Astrocyte of the spinal cord (primary cell): ENCODE results near the gene DRD5.
"Not testable (repeated sequence)": the region's sequence is repeated elsewhere in the genome, so short reads cannot be mapped to it uniquely, and the experiment has no call there.

Experiments
- DNase-seq: peaks from one replicate; pipeline ENCODE4 v3.0.0; 2011; ENCODE audit warnings: low read depth, low spot score
- H3K4me3 ChIP-seq: 2 replicates; pipeline ENCODE4 v1.5.1; 2011; ENCODE audit warnings: low read depth, mild to moderate bottlenecking, low read length, moderate library complexity
- in situ Hi-C: cut with HindIII; loops from 2 replicates; pipeline ENCODE4 v1.10.0; 2017; ENCODE audit warnings: low sequenced_read_pairs
- TF ChIP-seq, protein P1 (sequence below): IDR thresholded peaks from 2 replicates; pipeline ENCODE4 v1.5.1; 2012; ENCODE audit warnings: low read depth, mild to moderate bottlenecking, low read length, inconsistent platforms

DRD5 gene

GRCh38 chr4:9781343-9782135 lies at the start of gene DRD5:
Gene DRD5, plus strand, starts transcription at chr4:9781634. Its CDS starts 396 bp downstream, at chr4:9782030.
- no peak for DNase-seq
- in situ Hi-C loops = no loop called here
- TF ChIP-seq, protein P1, sequence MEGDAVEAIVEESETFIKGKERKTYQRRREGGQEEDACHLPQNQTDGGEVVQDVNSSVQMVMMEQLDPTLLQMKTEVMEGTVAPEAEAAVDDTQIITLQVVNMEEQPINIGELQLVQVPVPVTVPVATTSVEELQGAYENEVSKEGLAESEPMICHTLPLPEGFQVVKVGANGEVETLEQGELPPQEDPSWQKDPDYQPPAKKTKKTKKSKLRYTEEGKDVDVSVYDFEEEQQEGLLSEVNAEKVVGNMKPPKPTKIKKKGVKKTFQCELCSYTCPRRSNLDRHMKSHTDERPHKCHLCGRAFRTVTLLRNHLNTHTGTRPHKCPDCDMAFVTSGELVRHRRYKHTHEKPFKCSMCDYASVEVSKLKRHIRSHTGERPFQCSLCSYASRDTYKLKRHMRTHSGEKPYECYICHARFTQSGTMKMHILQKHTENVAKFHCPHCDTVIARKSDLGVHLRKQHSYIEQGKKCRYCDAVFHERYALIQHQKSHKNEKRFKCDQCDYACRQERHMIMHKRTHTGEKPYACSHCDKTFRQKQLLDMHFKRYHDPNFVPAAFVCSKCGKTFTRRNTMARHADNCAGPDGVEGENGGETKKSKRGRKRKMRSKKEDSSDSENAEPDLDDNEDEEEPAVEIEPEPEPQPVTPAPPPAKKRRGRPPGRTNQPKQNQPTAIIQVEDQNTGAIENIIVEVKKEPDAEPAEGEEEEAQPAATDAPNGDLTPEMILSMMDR = no peak
- H3K4me3 ChIP-seq = no peak within 1 kb of the TSS

DNA sequence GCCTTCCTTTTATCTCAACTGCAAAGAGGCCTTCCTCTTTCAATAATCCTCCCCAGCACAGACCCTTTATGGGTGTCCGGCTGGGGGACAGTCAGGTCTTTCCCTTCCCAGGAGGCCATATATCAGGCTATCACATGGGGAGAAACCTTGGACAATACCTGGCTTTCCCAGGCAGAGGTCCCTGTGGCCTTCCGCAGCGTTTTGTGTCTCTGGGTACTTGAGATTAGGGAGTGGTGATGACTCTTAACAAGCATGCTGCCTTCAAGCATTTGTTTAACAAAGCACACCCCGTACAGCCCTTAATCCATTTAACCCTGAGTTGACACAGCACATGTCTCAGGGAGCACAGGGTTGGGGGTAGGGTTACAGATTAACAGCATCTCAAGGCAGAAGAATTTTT lies 49.2 kb upstream of the DRD5 start:
- in situ Hi-C loops = not testable (repeated sequence)

GRCh38 chr4:9735515-9735914 lies 45.9 kb upstream of the DRD5 start:
- DNase-seq = no peak
- TF ChIP-seq, protein P1 = no peak
- in situ Hi-C loops = no loop called here
- H3K4me3 ChIP-seq = no peak overlapping the region

More for the DNA sequence above, 49.2 kb upstream of the DRD5 start:
- not testable (repeated sequence) for DNase-seq, H3K4me3 ChIP-seq

DNA sequence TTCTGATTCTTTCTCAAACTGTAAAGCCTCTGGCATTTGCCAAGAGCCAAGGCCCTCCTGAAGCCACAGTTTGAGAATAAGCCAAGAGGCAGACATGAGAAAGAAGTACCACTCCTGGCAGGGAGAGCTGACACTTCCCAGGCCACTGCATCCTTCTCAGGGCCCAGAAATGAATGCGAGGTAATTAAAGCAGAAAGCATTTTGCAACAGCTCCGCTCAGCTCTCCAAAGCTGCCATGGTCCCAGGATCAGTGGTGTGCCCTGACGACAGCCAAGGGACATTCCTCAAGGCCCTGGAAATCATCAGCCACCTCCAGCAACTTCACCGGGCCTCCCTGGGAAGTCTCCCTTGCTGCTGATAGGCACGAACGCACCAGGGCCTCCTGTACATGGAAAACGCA lies 44.2 kb upstream of the DRD5 start:
- DNase-seq, H3K4me3 ChIP-seq, in situ Hi-C loops: not testable (repeated sequence)

DNA sequence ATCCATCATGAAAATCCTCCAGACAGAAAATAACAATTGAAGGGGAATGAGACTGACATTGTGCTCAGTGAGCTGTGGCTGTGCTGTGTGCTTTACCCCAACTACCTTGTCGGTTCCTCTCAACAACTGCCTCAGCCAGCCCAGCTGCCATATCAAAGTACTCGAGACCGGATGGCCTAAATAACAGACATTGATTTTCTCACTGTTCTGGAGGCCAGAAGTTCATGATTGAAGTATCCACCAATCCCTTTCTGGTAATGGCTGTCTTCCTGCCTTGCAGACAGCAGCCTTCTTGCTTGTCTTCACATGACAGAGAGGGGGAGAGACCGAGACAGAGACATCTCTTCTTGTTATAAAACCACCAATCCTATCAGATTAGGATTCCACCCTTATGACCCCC lies 37.6 kb upstream of the DRD5 start:
- H3K4me3 ChIP-seq, in situ Hi-C loops, DNase-seq: not testable (repeated sequence)

DNA sequence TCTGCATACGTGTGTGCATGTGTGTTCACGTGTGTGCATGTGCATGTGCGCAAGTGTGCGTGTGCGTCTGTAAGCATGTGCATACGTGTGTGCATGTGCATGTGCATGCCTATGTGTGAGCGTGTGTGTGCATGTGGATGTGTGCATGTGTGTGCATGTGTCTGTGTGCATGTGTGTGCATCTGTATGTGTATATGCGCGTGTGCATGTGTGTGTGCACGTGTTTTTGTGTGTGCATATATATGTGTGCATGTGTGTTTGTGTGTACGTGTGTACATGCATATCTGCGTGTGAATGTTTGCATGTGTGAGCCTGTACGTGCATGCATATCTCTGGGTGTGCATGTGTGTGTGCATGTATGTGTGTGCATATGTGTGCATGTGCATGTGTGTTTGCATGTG lies 35.7 kb upstream of the DRD5 start:
- no peak overlapping the region for H3K4me3 ChIP-seq
- DNase-seq = no peak
- in situ Hi-C loops = no loop called here
- TF ChIP-seq, protein P1 = no peak

DNA sequence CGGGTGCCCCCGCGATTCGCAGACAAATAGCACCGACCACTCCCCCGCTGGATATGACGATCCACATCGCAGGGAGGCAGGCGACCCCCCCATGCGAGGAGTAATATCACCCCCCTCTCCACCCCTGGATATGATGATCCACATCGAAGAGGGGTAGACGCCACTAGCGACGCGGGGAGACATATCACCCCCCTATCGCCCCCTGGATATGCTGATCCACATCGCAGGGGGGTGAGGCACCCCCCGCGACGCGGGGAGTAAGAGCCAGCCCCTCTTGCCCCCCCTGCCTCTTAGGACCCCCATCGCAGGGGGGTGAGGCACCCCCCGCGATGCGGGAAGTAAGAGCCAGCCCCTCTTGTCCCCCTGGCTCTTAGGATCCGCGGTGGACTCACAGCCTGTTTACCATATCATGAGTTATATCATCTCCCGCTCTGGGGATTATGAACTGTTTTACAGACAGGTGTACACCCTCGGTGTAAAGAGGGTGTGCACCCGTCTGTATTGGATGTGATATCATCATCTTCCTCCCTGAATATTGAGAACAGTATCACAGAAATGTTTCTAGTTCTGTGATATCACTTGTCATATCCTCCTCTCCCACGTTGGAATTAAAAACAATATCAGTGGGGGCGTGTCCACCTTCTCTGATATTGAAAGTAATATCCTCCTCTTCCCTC lies 22.7 kb upstream of the DRD5 start:
- TF ChIP-seq, protein P1 = no peak
- no peak overlapping the region for H3K4me3 ChIP-seq
- in situ Hi-C loops = no loop called here
- DNase-seq = no peak

DNA sequence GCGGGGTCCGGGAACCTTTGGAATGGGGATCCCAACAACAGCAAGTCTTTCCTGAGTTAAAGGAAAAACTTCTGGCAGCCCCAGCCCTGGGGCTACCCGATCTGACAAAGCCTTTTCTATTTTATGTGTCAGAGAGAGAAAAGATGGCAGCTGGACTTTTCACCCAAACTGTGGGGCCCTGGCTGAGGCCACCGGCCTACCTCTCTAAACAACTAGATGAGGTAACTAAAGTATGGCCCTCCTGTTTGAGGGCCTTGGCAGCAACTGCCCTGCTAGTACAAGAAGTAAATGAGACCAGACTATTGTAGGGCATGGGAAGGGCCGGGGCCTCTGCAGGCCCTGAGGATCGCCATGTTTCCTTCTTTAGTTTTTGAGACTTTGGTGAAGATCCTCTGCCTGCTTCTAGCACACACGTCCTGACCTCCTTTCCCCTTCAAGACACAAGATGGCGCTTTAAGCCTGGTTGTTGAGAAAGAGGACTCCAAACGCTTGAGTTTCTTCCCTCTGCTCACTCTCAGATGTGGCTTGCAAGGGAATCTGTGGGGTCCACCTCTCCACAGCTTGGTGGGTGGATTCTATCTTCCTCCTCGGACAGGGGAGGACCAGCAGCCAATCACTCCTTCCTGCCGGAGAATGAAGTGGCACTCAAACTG lies 18.5 kb upstream of the DRD5 start:
- H3K4me3 ChIP-seq = no peak overlapping the region
- TF ChIP-seq, protein P1 = peak; percentile 29
- in situ Hi-C loops = no loop called here
- DNase-seq = peak; percentile 15
